ENCODE results near the gene SLC51B.

SLC51B gene

GRCh38 chr15:65042776-65043327 lies 2.3 kb upstream of the SLC51B start:
- DNase-seq (ENCODE audit: low spot score), result peak; percentile 76

- DNase-seq (ENCODE audit: low spot score), result peak; percentile 70
Measured at GRCh38 chr15:65044218-65044617, 969 bp upstream of the SLC51B start.

- no peak for DNase-seq (ENCODE audit: low spot score)
Measured at GRCh38 chr15:65048241-65048640, 3.1 kb downstream of the SLC51B start.

GRCh38 chr15:65049418-65049840 lies 4.2 kb downstream of the SLC51B start:
- no peak for DNase-seq (ENCODE audit: low spot score)

GRCh38 chr15:65050270-65050669 lies 5.1 kb downstream of the SLC51B start:
- DNase-seq (ENCODE audit: low spot score), result no peak

GRCh38 chr15:65051266-65051665 lies 6.1 kb downstream of the SLC51B start:
- no peak for DNase-seq (ENCODE audit: low spot score)

GRCh38 chr15:65052956-65053355 lies 7.8 kb downstream of the SLC51B start:
- DNase-seq (ENCODE audit: low spot score), result no peak

- DNase-seq (ENCODE audit: low spot score), result peak; percentile 75
Measured at GRCh38 chr15:65054333-65055200, 9.4 kb downstream of the SLC51B start.

GRCh38 chr15:65055201-65055870 lies 10.1 kb downstream of the SLC51B start:
- DNase-seq (ENCODE audit: low spot score), result peak; percentile 56

GRCh38 chr15:65056106-65056505 lies 10.9 kb downstream of the SLC51B start:
- DNase-seq (ENCODE audit: low spot score), result no peak

GRCh38 chr15:65056868-65057548 lies 11.8 kb downstream of the SLC51B start:
- DNase-seq (ENCODE audit: low spot score), result peak; percentile 95

- no peak for DNase-seq (ENCODE audit: low spot score)
Measured at GRCh38 chr15:65057549-65057940, 12.4 kb downstream of the SLC51B start.

GRCh38 chr15:65058394-65059368 lies 13.5 kb downstream of the SLC51B start:
- DNase-seq (ENCODE audit: low spot score), result no peak

GRCh38 chr15:65059369-65059750 lies 14.2 kb downstream of the SLC51B start:
- no peak for DNase-seq (ENCODE audit: low spot score)

GRCh38 chr15:65059931-65060596 lies 14.9 kb downstream of the SLC51B start:
- no peak for DNase-seq (ENCODE audit: low spot score)

GRCh38 chr15:65060641-65061397 lies 15.6 kb downstream of the SLC51B start:
- DNase-seq (ENCODE audit: low spot score), result no peak

- DNase-seq (ENCODE audit: low spot score), result no peak
Measured at GRCh38 chr15:65062061-65062460, 16.9 kb downstream of the SLC51B start.

- no peak for DNase-seq (ENCODE audit: low spot score)
Measured at GRCh38 chr15:65062726-65063125, 17.5 kb downstream of the SLC51B start.

GRCh38 chr15:65066001-65066634 lies 20.9 kb downstream of the SLC51B start:
- DNase-seq (ENCODE audit: low spot score), result no peak

All from LoVo (cell line).